ENCODE results near the gene CHRNA1. TPM values are rescaled to one million over a fixed set of nuclear protein-coding genes. Genes with fewer than 3 reads are reported as not detected.

Gene CHRNA1
- total RNA-seq, 2 donors from 2014 or later, result not detected

DNA sequence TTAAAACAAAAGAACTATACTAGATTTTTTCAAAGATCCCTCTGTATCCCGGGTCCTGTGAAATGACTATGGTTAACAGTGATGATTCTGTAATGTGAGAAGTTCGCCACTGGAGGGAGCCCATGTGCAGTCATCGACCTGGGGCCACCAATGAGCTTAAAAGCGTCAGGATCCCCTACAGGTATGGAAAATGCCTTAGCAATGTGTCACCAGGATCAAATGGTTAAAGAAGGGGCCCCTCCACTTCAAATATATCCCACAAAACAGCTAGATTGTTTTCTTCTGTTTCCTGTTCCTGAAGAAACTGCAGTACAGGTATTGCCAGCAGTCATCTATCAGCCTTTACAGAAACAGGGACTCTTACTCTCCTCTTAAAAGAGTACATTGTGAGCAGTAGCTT is 15.3 kb downstream of the CHRNA1 start:
- no peaks in the 10 kb centered on the region for H3K4me1 ChIP-seq (ENCODE audit: control insufficient read depth, insufficient read depth, low read length)
- no peak overlapping the region for H3K9ac ChIP-seq (ENCODE audit: extremely low read depth, low read length, poor library complexity, severe bottlenecking)
- H3K4me1 Mint-ChIP-seq, result peaks cover 16% of the 10 kb centered on the region
- H3K27me3 ChIP-seq (ENCODE audit: control insufficient read depth, insufficient read depth, low read length, poor library complexity, severe bottlenecking), result no peaks in the 10 kb centered on the region
- H3K9me3 Mint-ChIP-seq, result no peaks in the 10 kb centered on the region
- no peaks in the 10 kb centered on the region for H3K36me3 Mint-ChIP-seq (ENCODE audit: low read depth)
- H3K4me3 Mint-ChIP-seq, result no peak overlapping the region
- H3K4me3 ChIP-seq (ENCODE audit: low read length), result no peak overlapping the region
- no peaks in the 10 kb centered on the region for H3K27me3 Mint-ChIP-seq (ENCODE audit: insufficient read depth)
- H3K9me3 ChIP-seq (ENCODE audit: control insufficient read depth, low read length), result no peaks in the 10 kb centered on the region
- no peaks in the 10 kb centered on the region for H3K36me3 ChIP-seq (ENCODE audit: control insufficient read depth, insufficient read depth, low read length)
- DNase-seq, result peak; percentile 94
- H3K27ac Mint-ChIP-seq, result peak overlapping the region; percentile 80
- H3K27ac ChIP-seq (ENCODE audit: low read depth, low read length), result no peak overlapping the region
- 0 to 2% methylated on average over 3 to 4 of the region's 4 CpGs for WGBS, 2 experiments (ENCODE audit: insufficient coverage in 1 of 2, insufficient read length in 1 of 2)
- TF ChIP-seq, protein P1, sequence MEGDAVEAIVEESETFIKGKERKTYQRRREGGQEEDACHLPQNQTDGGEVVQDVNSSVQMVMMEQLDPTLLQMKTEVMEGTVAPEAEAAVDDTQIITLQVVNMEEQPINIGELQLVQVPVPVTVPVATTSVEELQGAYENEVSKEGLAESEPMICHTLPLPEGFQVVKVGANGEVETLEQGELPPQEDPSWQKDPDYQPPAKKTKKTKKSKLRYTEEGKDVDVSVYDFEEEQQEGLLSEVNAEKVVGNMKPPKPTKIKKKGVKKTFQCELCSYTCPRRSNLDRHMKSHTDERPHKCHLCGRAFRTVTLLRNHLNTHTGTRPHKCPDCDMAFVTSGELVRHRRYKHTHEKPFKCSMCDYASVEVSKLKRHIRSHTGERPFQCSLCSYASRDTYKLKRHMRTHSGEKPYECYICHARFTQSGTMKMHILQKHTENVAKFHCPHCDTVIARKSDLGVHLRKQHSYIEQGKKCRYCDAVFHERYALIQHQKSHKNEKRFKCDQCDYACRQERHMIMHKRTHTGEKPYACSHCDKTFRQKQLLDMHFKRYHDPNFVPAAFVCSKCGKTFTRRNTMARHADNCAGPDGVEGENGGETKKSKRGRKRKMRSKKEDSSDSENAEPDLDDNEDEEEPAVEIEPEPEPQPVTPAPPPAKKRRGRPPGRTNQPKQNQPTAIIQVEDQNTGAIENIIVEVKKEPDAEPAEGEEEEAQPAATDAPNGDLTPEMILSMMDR (conservative IDR thresholded peaks at IDR 0.05), result peak; percentile 87

DNA sequence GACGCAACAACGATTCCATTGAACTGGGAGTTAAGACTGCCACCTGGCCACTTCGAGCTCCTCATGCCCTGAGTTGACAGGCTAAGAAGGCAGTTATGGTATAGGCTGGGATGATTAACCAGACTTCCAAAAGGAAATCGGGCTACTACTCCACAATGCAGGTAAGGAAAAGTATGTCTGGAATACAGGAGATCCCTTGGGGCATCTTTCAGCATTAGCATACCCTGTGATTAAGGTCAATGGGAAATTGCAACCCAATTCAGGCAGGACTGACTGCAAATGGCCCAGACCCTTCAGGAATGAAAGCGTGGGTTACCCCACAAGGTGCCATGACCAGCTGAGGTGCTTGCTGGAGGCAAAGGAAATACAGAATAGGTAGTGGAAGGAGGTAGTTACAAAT is 19.1 kb downstream of the CHRNA1 start:
- Mint-ChIP-seq H3K36me3 (ENCODE audit: low read depth) (no peaks in the 10 kb centered on the region), H3K9me3 (no peaks in the 10 kb centered on the region), H3K27ac (no peak overlapping the region), H3K4me1 (peaks cover 9% of the 10 kb centered on the region), H3K4me3 (no peak overlapping the region), H3K27me3 (ENCODE audit: insufficient read depth) (no peaks in the 10 kb centered on the region)
- no peak overlapping the region for H3K27ac ChIP-seq (ENCODE audit: low read depth, low read length)
- no peaks in the 10 kb centered on the region for H3K4me1 ChIP-seq (ENCODE audit: control insufficient read depth, insufficient read depth, low read length)
- no peak overlapping the region for H3K9ac ChIP-seq (ENCODE audit: extremely low read depth, low read length, poor library complexity, severe bottlenecking)
- no peak overlapping the region for H3K4me3 ChIP-seq (ENCODE audit: low read length)
- H3K36me3 ChIP-seq (ENCODE audit: control insufficient read depth, insufficient read depth, low read length), result no peaks in the 10 kb centered on the region
- H3K9me3 ChIP-seq (ENCODE audit: control insufficient read depth, low read length), result no peaks in the 10 kb centered on the region
- H3K27me3 ChIP-seq (ENCODE audit: control insufficient read depth, insufficient read depth, low read length, poor library complexity, severe bottlenecking), result no peaks in the 10 kb centered on the region
- TF ChIP-seq, protein P1 (conservative IDR thresholded peaks at IDR 0.05), result no peak
- 91 to 98% methylated on average over 4 to 5 of the region's 5 CpGs for WGBS, 2 experiments (ENCODE audit: insufficient coverage in 1 of 2, insufficient read length in 1 of 2)
- no peak for DNase-seq

DNA sequence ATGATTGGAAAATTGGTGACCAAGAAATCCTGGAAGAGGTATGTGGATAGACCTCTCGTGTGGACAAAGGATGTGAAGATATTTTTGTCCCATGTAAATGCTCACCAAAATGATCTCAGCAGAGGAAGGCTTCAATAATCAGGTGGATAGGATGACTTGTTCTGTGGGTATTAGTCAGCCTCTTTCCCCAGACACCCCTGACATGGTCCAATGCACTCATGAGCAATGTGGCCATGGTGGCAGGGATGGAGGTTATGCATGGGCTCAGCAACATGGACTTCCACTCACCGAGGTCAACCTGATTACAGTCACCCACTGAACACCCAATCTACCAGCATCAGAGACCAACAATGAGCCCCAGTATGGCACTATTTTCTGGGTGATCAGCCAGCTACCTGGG is 20.2 kb downstream of the CHRNA1 start:
- DNase-seq, result no peak
- H3K27me3 Mint-ChIP-seq (ENCODE audit: insufficient read depth), result no peaks in the 10 kb centered on the region
- Histone ChIP-seq H3K27ac (ENCODE audit: low read depth, low read length) (no peak overlapping the region), H3K9ac (ENCODE audit: extremely low read depth, low read length, poor library complexity, severe bottlenecking) (no peak overlapping the region), H3K36me3 (ENCODE audit: control insufficient read depth, insufficient read depth, low read length) (no peaks in the 10 kb centered on the region), H3K9me3 (ENCODE audit: control insufficient read depth, low read length) (no peaks in the 10 kb centered on the region), H3K4me3 (ENCODE audit: low read length) (no peak overlapping the region), H3K4me1 (ENCODE audit: control insufficient read depth, insufficient read depth, low read length) (no peaks in the 10 kb centered on the region), H3K27me3 (ENCODE audit: control insufficient read depth, insufficient read depth, low read length, poor library complexity, severe bottlenecking) (no peaks in the 10 kb centered on the region)
- H3K4me1 Mint-ChIP-seq, result no peaks in the 10 kb centered on the region
- no peak overlapping the region for H3K4me3 Mint-ChIP-seq
- H3K36me3 Mint-ChIP-seq (ENCODE audit: low read depth), result no peaks in the 10 kb centered on the region
- WGBS, 2 experiments (ENCODE audit: insufficient coverage in 1 of 2, insufficient read length in 1 of 2), result 89 to 93% methylated on average over 2 of the region's 2 CpGs
- TF ChIP-seq, protein P1 (conservative IDR thresholded peaks at IDR 0.05), result no peak
- no peaks in the 10 kb centered on the region for H3K9me3 Mint-ChIP-seq
- H3K27ac Mint-ChIP-seq, result no peak overlapping the region
